Measurements from ENCODE around the gene RPL37.
"Not testable (repeated sequence)": the region's sequence is repeated elsewhere in the genome, so short reads cannot be mapped to it uniquely, and the experiment has no call there.

RPL37 gene

GRCh38 chr5:40796487-40796889 is 38.5 kb downstream of the RPL37 start:
- DNase-seq = peak; percentile 39

GRCh38 chr5:40794877-40795276 is 40.1 kb downstream of the RPL37 start:
- DNase-seq = not testable (repeated sequence)

GRCh38 chr5:40794340-40794739 is 40.7 kb downstream of the RPL37 start:
- not testable (repeated sequence) for DNase-seq

- not testable (repeated sequence) for DNase-seq
Measured at GRCh38 chr5:40792691-40793090, 42.3 kb downstream of the RPL37 start.

GRCh38 chr5:40791715-40792139 is 43.3 kb downstream of the RPL37 start:
- no peak for DNase-seq

- no peak for DNase-seq
Measured at GRCh38 chr5:40790947-40791593, 44.0 kb downstream of the RPL37 start.

GRCh38 chr5:40788941-40789340 is 46.1 kb downstream of the RPL37 start:
- not testable (repeated sequence) for DNase-seq

GRCh38 chr5:40787986-40788385 is 47.0 kb downstream of the RPL37 start:
- DNase-seq = no peak

- not testable (repeated sequence) for DNase-seq
Measured at GRCh38 chr5:40786664-40787063, 48.4 kb downstream of the RPL37 start.

GRCh38 chr5:40784916-40785315 is 50.1 kb downstream of the RPL37 start:
- DNase-seq = no peak

GRCh38 chr5:40784027-40784653 is 50.9 kb downstream of the RPL37 start:
- no peak for DNase-seq

GRCh38 chr5:40781843-40782409 is 53.1 kb downstream of the RPL37 start:
- peak; percentile 38 for DNase-seq

- DNase-seq = no peak
Measured at GRCh38 chr5:40780858-40781257, 54.2 kb downstream of the RPL37 start.

- DNase-seq = no peak
Measured at GRCh38 chr5:40780199-40780598, 54.8 kb downstream of the RPL37 start.

- no peak for DNase-seq
Measured at GRCh38 chr5:40779561-40779960, 55.5 kb downstream of the RPL37 start.

GRCh38 chr5:40778133-40778532 is 56.9 kb downstream of the RPL37 start:
- DNase-seq = no peak

- DNase-seq = no peak
Measured at GRCh38 chr5:40776658-40776977, 58.4 kb downstream of the RPL37 start.

- DNase-seq = no peak
Measured at GRCh38 chr5:40775846-40776657, 59.0 kb downstream of the RPL37 start.
